HepG2 (cell line): Measurements from ENCODE around the gene ATG9A. TPM values are rescaled to one million over a fixed set of nuclear protein-coding genes. Genes with fewer than 3 reads are reported as not detected.
A peak's percentile ranks its signal among the peaks of the same experiment; 100 is the strongest.

Experiments
- FOSL2 ChIP-seq: sonication (generic); formaldehyde crosslinking; IDR thresholded peaks from 2 replicates; pipeline ENCODE4 v1.4.0; 2020; ENCODE audit warnings: missing genetic modification reagents
- FOXO1 ChIP-seq: sonication (generic); formaldehyde crosslinking; IDR thresholded peaks from 2 replicates; pipeline ENCODE4 v1.4.0; 2020; ENCODE audit warnings: missing genetic modification reagents
- GATA4 ChIP-seq: sonication (generic); IDR thresholded peaks from 2 replicates; pipeline ENCODE4 v1.6.1; 2016; ENCODE audit warnings: antibody characterized with exemption, low read depth, borderline replicate concordance
- MED1 ChIP-seq: sonication (generic); formaldehyde crosslinking; IDR thresholded peaks from 2 replicates; pipeline ENCODE4 v1.4.0; 2020; ENCODE audit warnings: missing genetic modification reagents
- MED8 ChIP-seq: sonication (generic); formaldehyde crosslinking; IDR thresholded peaks from 2 replicates; pipeline ENCODE4 v1.8.1; 2023; ENCODE audit warnings: mild to moderate bottlenecking, missing genetic modification reagents; ENCODE audit not compliant: insufficient replicate concordance
- NAIF1 ChIP-seq: sonication (generic); formaldehyde crosslinking; IDR thresholded peaks from 2 replicates; pipeline ENCODE4 v1.5.0; 2020; ENCODE audit warnings: mild to moderate bottlenecking, missing genetic modification reagents, borderline replicate concordance
- NFYC ChIP-seq: IDR thresholded peaks from 2 replicates; pipeline ENCODE4 v1.6.1; 2016; ENCODE audit warnings: missing genetic modification reagents, missing compliant biosample characterization
- PHF5A ChIP-seq: IDR thresholded peaks from one replicate; pipeline ENCODE4 v1.6.1; 2018; ENCODE audit warnings: low read depth, missing genetic modification reagents; ENCODE audit not compliant: unreplicated experiment
- POLR2AphosphoS2 ChIP-seq: IDR thresholded peaks from 2 replicates; pipeline ENCODE4 v1.6.1; 2011; ENCODE audit warnings: low read depth, low read length, improper control_type of control experiment
- PTBP1 ChIP-seq: fragments of 200-400 bp; formaldehyde crosslinking; IDR thresholded peaks from 2 replicates; pipeline ENCODE4 v1.6.1; 2018; ENCODE audit warnings: low read length, low read depth; ENCODE audit not compliant: poor library complexity, severe bottlenecking
- RCOR2 ChIP-seq: IDR thresholded peaks from 2 replicates; pipeline ENCODE4 v1.6.1; 2016; ENCODE audit warnings: missing biosample characterization, missing genetic modification reagents
- RFX5 ChIP-seq: IDR thresholded peaks from 2 replicates; pipeline ENCODE4 v1.6.1; 2011; ENCODE audit warnings: low read depth, low read length, improper control_type of control experiment
- RFXANK ChIP-seq: IDR thresholded peaks from 2 replicates; pipeline ENCODE4 v1.6.1; 2016
- SOX13 ChIP-seq, 3 experiments: fragments of 450-650 bp in 1 of 3; sonication (generic) in 1 of 3; formaldehyde crosslinking in 1 of 3; IDR thresholded peaks in 2 of 3; conservative IDR thresholded peaks in 1 of 3; 2 replicates each; pipeline versions ENCODE4 v1.5.0 to v1.6.1; 2016 to 2020; ENCODE audit warnings: antibody characterized with exemption in 1 of 3, mild to moderate bottlenecking in 1 of 3, missing compliant biosample characterization in 1 of 3, missing genetic modification reagents in 1 of 3, moderate library complexity in 1 of 3
- TCF7 ChIP-seq: sonication (generic); IDR thresholded peaks from 2 replicates; pipeline ENCODE4 v1.6.1; 2016; ENCODE audit warnings: antibody characterized with exemption, low read depth
- ZNF101 ChIP-seq: sonication (generic); formaldehyde crosslinking; IDR thresholded peaks from 2 replicates; pipeline ENCODE4 v1.4.0; 2020; ENCODE audit warnings: mild to moderate bottlenecking, low read depth, missing genetic modification reagents, borderline replicate concordance
- ZNF337 ChIP-seq: sonication (generic); formaldehyde crosslinking; IDR thresholded peaks from 2 replicates; pipeline ENCODE4 v1.5.1; 2020; ENCODE audit warnings: missing genetic modification reagents, low read depth, mild to moderate bottlenecking, borderline replicate concordance
- ZNF501 ChIP-seq: sonication (generic); formaldehyde crosslinking; IDR thresholded peaks from 2 replicates; pipeline ENCODE4 v1.5.1; 2020; ENCODE audit warnings: mild to moderate bottlenecking, moderate library complexity, missing genetic modification reagents
- ZNF570 ChIP-seq: sonication (generic); formaldehyde crosslinking; IDR thresholded peaks from 2 replicates; pipeline ENCODE4 v1.4.0; 2020; ENCODE audit warnings: mild to moderate bottlenecking, missing genetic modification reagents, borderline replicate concordance
- ZNF772 ChIP-seq: sonication (generic); formaldehyde crosslinking; IDR thresholded peaks from 2 replicates; pipeline ENCODE4 v1.5.0; 2020; ENCODE audit warnings: mild to moderate bottlenecking, missing genetic modification reagents
- polyA plus RNA-seq, 8 experiments: library from polyadenylated mRNA; depleted of rRNA in 3 of 8; stranded (reverse) in 7 of 8; unstranded in 1 of 8; fragments of >200 nt; fragmentation: Illumina TruSeq in 4 of 8; extraction: Trizol in 4 of 8; gene quantifications; 2 replicates each; pipeline versions ENCODE4 v1.2.1 to v1.2.3, GENCODE V29; 2011 to 2016; ENCODE audit warnings: low read depth in 4 of 8, missing spikeins in 1 of 8, mixed read lengths in 1 of 8; ENCODE audit not compliant: insufficient read depth in 1 of 8
- total RNA-seq, 5 experiments: library from RNA; depleted of rRNA; stranded (reverse); fragments of >200 nt; fragmentation: Illumina TruSeq; extraction: Trizol; gene quantifications; 2 replicates each; pipeline ENCODE4 v1.2.3, GENCODE V29; 2016; ENCODE audit warnings: low read depth in 1 of 5
- TF ChIP-seq, protein P1 (sequence below): sonication (generic); formaldehyde crosslinking; IDR thresholded peaks from 2 replicates; pipeline ENCODE4 v1.4.0; 2020; ENCODE audit warnings: missing genetic modification reagents
- TF ChIP-seq, protein P2 (sequence below): IDR thresholded peaks from 2 replicates; pipeline ENCODE4 v1.6.1; 2016; ENCODE audit warnings: missing compliant biosample characterization, missing genetic modification reagents, borderline replicate concordance
- TF ChIP-seq, protein P3 (sequence below): sonication (generic); formaldehyde crosslinking; IDR thresholded peaks from 2 replicates; pipeline ENCODE4 v1.8.0; 2022; ENCODE audit warnings: low read depth, missing genetic modification reagents
- TF ChIP-seq, protein P4 (sequence below): IDR thresholded peaks from 2 replicates; pipeline ENCODE4 v1.6.1; 2016; ENCODE audit warnings: mild to moderate bottlenecking, missing biosample characterization, missing genetic modification reagents

Gene ATG9A
- total and polyA plus RNA-seq, 2 of the 13 experiments (the other 11 are each of a cell fraction or from before 2014, with no cell fraction given) = 35.0 to 131 TPM

DNA sequence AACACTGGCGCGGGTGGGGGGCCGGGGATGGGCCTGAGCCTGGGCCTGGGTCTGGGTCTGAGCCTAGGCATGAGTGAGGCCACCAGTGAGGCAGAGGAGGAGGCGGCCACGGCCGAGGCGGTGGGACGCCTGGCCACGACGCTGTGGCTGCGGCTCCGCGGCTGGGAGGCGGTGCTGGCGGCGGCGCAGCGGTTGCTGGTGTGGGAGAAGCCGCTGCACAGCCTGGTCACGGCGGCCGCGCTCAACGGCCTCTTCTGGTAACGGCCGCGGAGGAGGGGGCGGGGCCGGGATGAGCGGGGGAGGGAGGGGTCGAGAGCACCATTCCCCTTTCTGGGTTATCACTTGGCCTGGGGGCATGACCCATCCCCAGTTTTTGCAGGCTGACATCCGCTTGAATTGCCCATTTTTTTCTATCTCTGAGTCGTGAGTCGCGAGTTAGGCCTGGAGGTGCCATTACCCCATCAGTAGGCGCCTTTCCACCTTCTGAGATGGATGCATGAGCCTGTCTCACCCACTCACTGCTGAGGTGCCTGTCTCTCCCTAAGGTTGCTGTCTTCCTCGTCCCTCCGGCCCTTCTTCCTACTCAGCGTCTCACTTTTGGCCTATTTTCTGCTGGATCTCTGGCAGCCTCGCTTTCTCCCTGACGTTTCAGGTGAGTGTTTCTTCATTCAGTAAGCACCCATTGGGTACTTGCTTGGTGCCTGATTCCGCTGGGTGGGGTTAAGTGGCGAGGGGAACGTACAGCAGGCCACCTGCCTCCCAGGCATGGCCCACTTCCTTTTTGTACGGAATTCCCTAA is 50.9 kb downstream of the ATG9A start (continued):
- TF ChIP-seq NFYC (0 out of 2 replicates have a peak, but pooled peaks have one; percentile 9), PTBP1 (no peak), ZNF101 (no peak), GATA4 (no peak), TCF7 (no peak), FOXO1 (no peak), RFXANK (CRISPR knock-in tag) (no peak), FOSL2 (CRISPR knock-in tag) (no peak), ZNF772 (CRISPR knock-in tag) (peak; percentile 10; the same call in 1 of the 2 replicates), RCOR2 (CRISPR knock-in tag) (no peak), POLR2AphosphoS2 (no peak), MED1 (no peak), ZNF570 (CRISPR knock-in tag) (no peak), ZNF337 (CRISPR knock-in tag) (no peak), MED8 (CRISPR knock-in tag) (no peak), ZNF501 (CRISPR knock-in tag) (no peak; the same call in 1 of the 2 replicates), NAIF1 (CRISPR knock-in tag) (peak; percentile 22; the same call in 1 of the 2 replicates), SOX13 (IDR thresholded peaks at IDR 0.05) (no peak), SOX13 (CRISPR knock-in tag; conservative IDR thresholded peaks at IDR 0.05 in 1 of 2, IDR thresholded peaks at IDR 0.05 in 1 of 2) (no peak), PHF5A (CRISPR knock-in tag) (no peak), RFX5 (no peak)
- TF ChIP-seq, protein P1, sequence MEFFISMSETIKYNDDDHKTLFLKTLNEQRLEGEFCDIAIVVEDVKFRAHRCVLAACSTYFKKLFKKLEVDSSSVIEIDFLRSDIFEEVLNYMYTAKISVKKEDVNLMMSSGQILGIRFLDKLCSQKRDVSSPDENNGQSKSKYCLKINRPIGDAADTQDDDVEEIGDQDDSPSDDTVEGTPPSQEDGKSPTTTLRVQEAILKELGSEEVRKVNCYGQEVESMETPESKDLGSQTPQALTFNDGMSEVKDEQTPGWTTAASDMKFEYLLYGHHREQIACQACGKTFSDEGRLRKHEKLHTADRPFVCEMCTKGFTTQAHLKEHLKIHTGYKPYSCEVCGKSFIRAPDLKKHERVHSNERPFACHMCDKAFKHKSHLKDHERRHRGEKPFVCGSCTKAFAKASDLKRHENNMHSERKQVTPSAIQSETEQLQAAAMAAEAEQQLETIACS (CRISPR knock-in tag) = no peak
- TF ChIP-seq, protein P2, sequence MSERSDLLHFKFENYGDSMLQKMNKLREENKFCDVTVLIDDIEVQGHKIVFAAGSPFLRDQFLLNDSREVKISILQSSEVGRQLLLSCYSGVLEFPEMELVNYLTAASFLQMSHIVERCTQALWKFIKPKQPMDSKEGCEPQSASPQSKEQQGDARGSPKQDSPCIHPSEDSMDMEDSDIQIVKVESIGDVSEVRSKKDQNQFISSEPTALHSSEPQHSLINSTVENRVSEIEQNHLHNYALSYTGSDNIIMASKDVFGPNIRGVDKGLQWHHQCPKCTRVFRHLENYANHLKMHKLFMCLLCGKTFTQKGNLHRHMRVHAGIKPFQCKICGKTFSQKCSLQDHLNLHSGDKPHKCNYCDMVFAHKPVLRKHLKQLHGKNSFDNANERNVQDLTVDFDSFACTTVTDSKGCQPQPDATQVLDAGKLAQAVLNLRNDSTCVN = 0 out of 2 replicates have a peak, but pooled peaks have one; percentile 11
- TF ChIP-seq, protein P3, sequence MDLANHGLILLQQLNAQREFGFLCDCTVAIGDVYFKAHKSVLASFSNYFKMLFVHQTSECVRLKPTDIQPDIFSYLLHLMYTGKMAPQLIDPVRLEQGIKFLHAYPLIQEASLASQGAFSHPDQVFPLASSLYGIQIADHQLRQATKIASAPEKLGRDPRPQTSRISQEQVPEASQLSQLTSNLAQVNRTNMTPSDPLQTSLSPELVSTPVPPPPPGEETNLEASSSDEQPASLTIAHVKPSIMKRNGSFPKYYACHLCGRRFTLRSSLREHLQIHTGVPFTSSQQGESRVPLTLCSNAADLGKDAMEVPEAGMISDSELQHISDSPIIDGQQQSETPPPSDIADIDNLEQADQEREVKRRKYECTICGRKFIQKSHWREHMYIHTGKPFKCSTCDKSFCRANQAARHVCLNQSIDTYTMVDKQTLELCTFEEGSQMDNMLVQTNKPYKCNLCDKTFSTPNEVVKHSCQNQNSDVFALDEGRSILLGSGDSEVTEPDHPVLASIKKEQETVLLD (CRISPR knock-in tag) = no peak; the same call in 1 of the 2 replicates
- TF ChIP-seq, protein P4, sequence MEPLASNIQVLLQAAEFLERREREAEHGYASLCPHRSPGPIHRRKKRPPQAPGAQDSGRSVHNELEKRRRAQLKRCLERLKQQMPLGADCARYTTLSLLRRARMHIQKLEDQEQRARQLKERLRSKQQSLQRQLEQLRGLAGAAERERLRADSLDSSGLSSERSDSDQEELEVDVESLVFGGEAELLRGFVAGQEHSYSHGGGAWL = 0 out of 2 replicates have a peak, but pooled peaks have one; percentile 50
